Neural progenitor cell (in vitro differentiated cells): ENCODE results near the gene ARL15. TPM values are rescaled to one million over a fixed set of nuclear protein-coding genes. Genes with fewer than 3 reads are reported as not detected.

Experiments used
- DNase-seq: peaks from one replicate; pipeline ENCODE4 v3.0.0-alpha.2; 2016; ENCODE audit warnings: low spot score
- H2AFZ ChIP-seq: fragments of 200-600 bp; sonication (generic); replicated peaks from 2 replicates; pipeline ENCODE4 v1.6.1; 2016; ENCODE audit warnings: antibody characterized with exemption
- H3F3A ChIP-seq: fragments of 200-600 bp; sonication (generic); 2 replicates; pipeline ENCODE4 v1.6.1; 2016; ENCODE audit warnings: antibody characterized with exemption, low read depth
- H3K27ac ChIP-seq: fragments of 200-600 bp; sonication (generic); 2 replicates; pipeline ENCODE4 v1.5.1; 2016; ENCODE audit warnings: mild to moderate bottlenecking
- H3K27me3 ChIP-seq: fragments of 200-600 bp; sonication (generic); 2 replicates; pipeline ENCODE4 v1.6.1; 2016; ENCODE audit warnings: mild to moderate bottlenecking, moderate library complexity
- H3K36me3 ChIP-seq: fragments of 200-600 bp; sonication (generic); 2 replicates; pipeline ENCODE4 v1.5.1; 2016
- H3K4me1 ChIP-seq: fragments of 200-600 bp; sonication (generic); 2 replicates; pipeline ENCODE4 v1.6.1; 2016; ENCODE audit warnings: mixed run types
- H3K4me2 ChIP-seq: fragments of 200-600 bp; sonication (generic); 2 replicates; pipeline ENCODE4 v1.6.1; 2016
- H3K4me3 ChIP-seq: fragments of 200-600 bp; sonication (generic); 2 replicates; pipeline ENCODE4 v1.5.1; 2016
- H3K79me2 ChIP-seq: fragments of 200-600 bp; sonication (generic); 2 replicates; pipeline ENCODE4 v1.6.1; 2016; ENCODE audit warnings: low read depth
- H3K9ac ChIP-seq: fragments of 200-600 bp; sonication (generic); 2 replicates; pipeline ENCODE4 v1.6.1; 2016
- H3K9me3 ChIP-seq: fragments of 200-600 bp; sonication (generic); 2 replicates; pipeline ENCODE4 v1.5.1; 2016; ENCODE audit warnings: low read depth
- H4K20me1 ChIP-seq: fragments of 200-600 bp; sonication (generic); 2 replicates; pipeline ENCODE4 v1.6.1; 2016; ENCODE audit warnings: low read depth
- H3K27ac Mint-ChIP-seq: 3 replicates; pipeline ENCODE4 v1.8.0; 2021; ENCODE audit warnings: mixed read lengths
- H3K27me3 Mint-ChIP-seq: 2 replicates; pipeline ENCODE4 v1.8.0; 2022; ENCODE audit warnings: low read depth, mild to moderate bottlenecking, inconsistent platforms, moderate library complexity, mixed read lengths; ENCODE audit not compliant: insufficient read depth
- H3K36me3 Mint-ChIP-seq: 3 replicates; pipeline ENCODE4 v1.8.0; 2021; ENCODE audit warnings: mixed read lengths
- H3K4me1 Mint-ChIP-seq: 3 replicates; pipeline ENCODE4 v1.8.0; 2021; ENCODE audit warnings: mixed read lengths
- H3K4me3 Mint-ChIP-seq: 3 replicates; pipeline ENCODE4 v1.8.0; 2021; ENCODE audit warnings: mild to moderate bottlenecking, moderate library complexity, mixed read lengths
- H3K9me3 Mint-ChIP-seq: 3 replicates; pipeline ENCODE4 v1.8.0; 2020; ENCODE audit warnings: mixed read lengths
- CTCF ChIP-seq: fragments of 200-600 bp; sonication (generic); IDR thresholded peaks from 2 replicates; pipeline ENCODE4 v1.5.1; 2017; ENCODE audit warnings: antibody characterized with exemption, mild to moderate bottlenecking
- EZH2 ChIP-seq: fragments of 200-600 bp; sonication (generic); IDR thresholded peaks from 2 replicates; pipeline ENCODE4 v1.6.1; 2017; ENCODE audit warnings: antibody characterized with exemption, mild to moderate bottlenecking, moderate library complexity
- EZH2phosphoT487 ChIP-seq: fragments of 200-600 bp; sonication (generic); IDR thresholded peaks from 2 replicates; pipeline ENCODE4 v1.6.1; 2017; ENCODE audit warnings: antibody characterized with exemption
- total RNA-seq: library from RNA; depleted of rRNA; stranded (reverse); fragments of >200 nt; gene quantifications from 2 replicates; pipeline ENCODE4 v1.2.3, GENCODE V29; 2015; ENCODE audit warnings: low replicate concordance

Gene ARL15
- total RNA-seq, 1 donor from 2014 or later: 39.1 TPM

GRCh38 chr5:53926026-53926425 lies 384.3 kb downstream of the ARL15 start:
- Histone ChIP-seq H3K79me2 (no peaks in the 10 kb centered on the region), H3K36me3 (no peaks in the 10 kb centered on the region), H3K27me3 (no peaks in the 10 kb centered on the region), H3K4me3 (no peak overlapping the region), H2AFZ (no peak overlapping the region), H4K20me1 (no peaks in the 10 kb centered on the region), H3K27ac (no peak overlapping the region), H3K9me3 (no peaks in the 10 kb centered on the region), H3K9ac (no peak overlapping the region), H3F3A (no peaks in the 10 kb centered on the region), H3K4me1 (peaks cover 24% of the 10 kb centered on the region), H3K4me2 (no peak overlapping the region)
- Mint-ChIP-seq H3K4me1 (peaks cover 15% of the 10 kb centered on the region), H3K36me3 (no peaks in the 10 kb centered on the region), H3K27ac (no peak overlapping the region), H3K9me3 (no peaks in the 10 kb centered on the region), H3K27me3 (no peaks in the 10 kb centered on the region), H3K4me3 (no peak overlapping the region)
- no peak for DNase-seq
- TF ChIP-seq EZH2phosphoT487 (no peak), EZH2 (no peak), CTCF (no peak)

GRCh38 chr5:53924392-53924791 lies 386.0 kb downstream of the ARL15 start:
- no peaks in the 10 kb centered on the region for H3F3A ChIP-seq
- H3K36me3 ChIP-seq: no peaks in the 10 kb centered on the region
- no peak overlapping the region for H3K27ac ChIP-seq
- H3K4me3 ChIP-seq: no peak overlapping the region
- no peaks in the 10 kb centered on the region for H4K20me1 ChIP-seq
- no peak overlapping the region for H3K9ac ChIP-seq
- no peak for TF ChIP-seq EZH2
- TF ChIP-seq EZH2phosphoT487: no peak
- no peak for TF ChIP-seq CTCF
- H3K27me3 ChIP-seq: no peaks in the 10 kb centered on the region
- DNase-seq: no peak
- H3K79me2 ChIP-seq: no peaks in the 10 kb centered on the region
- Mint-ChIP-seq H3K27ac (no peak overlapping the region), H3K4me1 (peaks cover 15% of the 10 kb centered on the region), H3K36me3 (no peaks in the 10 kb centered on the region), H3K27me3 (no peaks in the 10 kb centered on the region), H3K9me3 (no peaks in the 10 kb centered on the region), H3K4me3 (no peak overlapping the region)
- no peak overlapping the region for H2AFZ ChIP-seq
- H3K4me2 ChIP-seq: no peak overlapping the region
- peaks cover 12% of the 10 kb centered on the region for H3K4me1 ChIP-seq
- H3K9me3 ChIP-seq: no peaks in the 10 kb centered on the region

GRCh38 chr5:53923961-53924360 lies 386.4 kb downstream of the ARL15 start:
- H3K4me1 Mint-ChIP-seq: peaks cover 12% of the 10 kb centered on the region
- peaks cover 8% of the 10 kb centered on the region for H3K4me1 ChIP-seq
- H3K27ac ChIP-seq: no peak overlapping the region
- no peaks in the 10 kb centered on the region for H4K20me1 ChIP-seq
- no peak overlapping the region for H3K4me2 ChIP-seq
- no peak overlapping the region for H3K4me3 Mint-ChIP-seq
- DNase-seq: no peak
- no peak for TF ChIP-seq CTCF
- no peak for TF ChIP-seq EZH2
- no peak for TF ChIP-seq EZH2phosphoT487
- H3K27me3 Mint-ChIP-seq: no peaks in the 10 kb centered on the region
- no peaks in the 10 kb centered on the region for H3K36me3 Mint-ChIP-seq
- no peaks in the 10 kb centered on the region for H3K9me3 Mint-ChIP-seq
- no peaks in the 10 kb centered on the region for H3K36me3 ChIP-seq
- H3K9me3 ChIP-seq: no peaks in the 10 kb centered on the region
- no peak overlapping the region for H3K27ac Mint-ChIP-seq
- no peaks in the 10 kb centered on the region for H3K79me2 ChIP-seq
- H3K9ac ChIP-seq: no peak overlapping the region
- H2AFZ ChIP-seq: no peak overlapping the region
- H3F3A ChIP-seq: no peaks in the 10 kb centered on the region
- no peaks in the 10 kb centered on the region for H3K27me3 ChIP-seq
- no peak overlapping the region for H3K4me3 ChIP-seq
